Measurements from ENCODE around the gene PRR33.

PRR33 gene

DNA sequence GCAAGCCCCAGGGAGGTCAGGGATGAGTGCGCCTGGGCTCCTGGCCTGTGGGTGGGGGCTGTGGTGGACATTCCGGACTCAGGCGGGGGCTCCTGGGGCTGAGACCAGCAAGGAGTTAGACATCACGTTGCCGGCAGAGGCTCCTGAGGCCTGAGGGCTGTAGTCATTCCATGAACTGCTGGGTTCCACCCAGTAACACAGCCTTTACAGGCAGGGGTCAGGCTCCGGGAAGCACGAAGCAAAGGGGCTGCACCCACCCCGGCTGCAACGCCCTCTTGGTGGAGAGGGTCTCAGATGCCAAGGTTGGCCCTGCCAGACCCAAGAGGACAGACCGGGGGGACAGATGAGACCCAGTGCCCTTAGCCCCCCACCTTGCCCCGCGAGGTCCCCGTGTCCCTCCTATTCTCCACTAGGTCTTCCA, 36.8 kb upstream of the PRR33 start:
- TF ChIP-seq CTCF (IDR thresholded peaks at IDR 0.05; ENCODE audit: insufficient read depth, low read length, missing control alignments): no peak
- ChIA-PET POLR2A (no interaction called here), CTCF (no interaction called here)
- no peak overlapping the region for H3K4me3 ChIP-seq (ENCODE audit: low read depth, low read length)
- no peak for DNase-seq (ENCODE audit: low read depth, low spot score)

- H3K4me3 ChIP-seq (ENCODE audit: low read depth, low read length): no peak overlapping the region
- POLR2A ChIA-PET: no interaction called here
- CTCF ChIA-PET: interaction anchor here (1.2 kb wide), 1 partner anchor 234 kb away, joined by 3 read pairs; no protein-coding TSS in a partner anchor
- no peak for TF ChIP-seq CTCF (IDR thresholded peaks at IDR 0.05; ENCODE audit: insufficient read depth, low read length, missing control alignments)
- DNase-seq (ENCODE audit: low read depth, low spot score): no peak
These were observed 36.3 kb upstream of the PRR33 start for GRCh38 chr11:1927848-1928469.

DNA sequence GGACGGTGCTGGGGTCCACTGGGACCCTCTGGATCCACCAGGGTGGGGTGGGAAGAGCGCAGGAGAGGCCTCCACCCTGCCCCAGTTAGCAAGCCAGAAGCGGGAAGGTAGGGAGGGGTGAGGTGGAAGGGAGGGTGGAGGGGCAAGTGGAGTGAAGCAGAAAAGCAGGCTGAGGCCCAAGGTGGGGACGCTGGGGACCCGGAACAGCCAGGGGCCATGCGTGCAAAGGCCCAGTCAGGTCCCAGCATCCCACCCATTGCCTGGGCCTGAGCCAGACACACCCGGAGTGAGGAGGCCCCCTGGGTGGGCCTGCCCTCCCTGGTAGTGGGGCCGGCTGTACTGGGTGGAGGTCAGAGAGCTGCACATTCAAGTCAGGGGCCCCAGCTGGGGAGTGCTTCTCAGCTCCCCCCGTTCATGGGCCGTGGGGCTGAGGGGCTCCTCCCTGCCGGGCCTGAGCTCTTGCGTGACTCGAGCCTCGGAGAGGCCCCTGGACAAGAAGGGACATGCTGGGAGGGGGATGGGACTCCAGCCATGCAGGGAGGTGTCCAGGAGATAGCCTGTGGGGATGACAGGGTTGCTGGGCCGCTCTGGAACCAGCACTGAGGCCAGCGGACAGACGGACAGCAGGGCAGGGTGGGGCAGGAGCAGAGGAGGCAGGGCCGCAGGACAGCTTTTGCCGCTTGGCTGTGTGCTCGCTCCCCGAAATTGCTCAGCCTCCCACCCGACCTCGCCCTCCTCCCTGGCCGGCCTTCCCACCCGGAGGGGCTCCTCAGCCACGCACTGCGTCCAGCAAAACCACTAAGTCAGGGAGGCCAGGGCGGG, 35.5 kb upstream of the PRR33 start:
- no peak overlapping the region for H3K4me3 ChIP-seq (ENCODE audit: low read depth, low read length)
- POLR2A ChIA-PET: no interaction called here
- CTCF ChIA-PET: interaction anchor here (1.2 kb wide), 1 partner anchor 233 kb away, joined by 3 read pairs; no protein-coding TSS in a partner anchor
- no peak for DNase-seq (ENCODE audit: low read depth, low spot score)
- TF ChIP-seq CTCF (IDR thresholded peaks at IDR 0.05; ENCODE audit: insufficient read depth, low read length, missing control alignments): no peak

- TF ChIP-seq CTCF (IDR thresholded peaks at IDR 0.05; ENCODE audit: insufficient read depth, low read length, missing control alignments): no peak
- H3K4me3 ChIP-seq (ENCODE audit: low read depth, low read length): no peak overlapping the region
- no peak for DNase-seq (ENCODE audit: low read depth, low spot score)
- CTCF ChIA-PET: interaction anchor here (1.2 kb wide), 1 partner anchor 233 kb away, joined by 3 read pairs; no protein-coding TSS in a partner anchor
- POLR2A ChIA-PET: no interaction called here
These were observed 34.7 kb upstream of the PRR33 start for GRCh38 chr11:1926156-1927025.

- no peak overlapping the region for H3K4me3 ChIP-seq (ENCODE audit: low read depth, low read length)
- TF ChIP-seq CTCF (IDR thresholded peaks at IDR 0.05; ENCODE audit: insufficient read depth, low read length, missing control alignments): no peak
- DNase-seq (ENCODE audit: low read depth, low spot score): no peak
- ChIA-PET CTCF (no interaction called here), POLR2A (no interaction called here)
These were observed 33.9 kb upstream of the PRR33 start for GRCh38 chr11:1925373-1926155.
